NCI-H2107 treated with DMSO at 0.1 percent for 48 hours (cell line): Measurements from ENCODE around the gene RSBN1L.
A peak's percentile ranks its signal among the peaks of the same experiment; 100 is the strongest.

Experiments
- DNase-seq: peaks from one replicate; lab custom pipeline; 2025; ENCODE audit not compliant: unreplicated experiment; lab: John Stamatoyannopoulos, UW

The RSBN1L gene

DNA sequence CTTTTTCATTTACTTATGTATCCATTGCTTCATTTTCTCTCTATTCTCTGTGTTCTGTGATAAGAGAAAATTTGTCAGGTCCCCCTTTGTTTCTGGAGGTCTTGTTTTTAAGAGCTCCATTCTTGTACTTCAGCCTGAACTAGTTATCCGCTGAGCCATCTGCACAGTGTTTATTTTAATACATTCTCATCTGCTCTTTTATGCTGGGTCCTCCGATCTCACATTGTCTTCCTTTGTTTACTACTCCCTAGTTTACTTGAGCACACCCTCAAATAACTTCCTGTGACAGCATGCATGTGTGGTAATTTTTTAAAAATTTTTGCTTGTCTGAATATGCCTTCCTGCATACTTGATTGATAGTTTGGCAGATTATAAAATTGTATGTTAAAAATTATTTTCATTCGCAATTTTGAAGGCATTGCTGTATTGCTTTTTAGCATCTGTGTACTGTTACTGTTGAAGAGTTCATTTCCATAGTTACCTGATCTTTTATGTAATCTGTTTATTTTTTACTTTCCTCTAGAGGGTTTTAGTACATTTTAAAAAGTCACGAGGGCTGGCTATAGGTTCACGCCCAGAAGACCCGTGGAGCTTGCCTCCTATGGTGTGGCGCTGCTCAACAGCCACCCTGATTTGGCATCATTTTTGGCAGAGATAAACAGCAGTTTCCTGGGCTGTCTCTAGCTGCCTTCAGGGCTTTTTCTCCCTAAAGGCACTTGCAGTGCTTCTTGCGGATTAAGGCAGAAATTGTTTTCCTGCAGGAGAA is 31.9 kb downstream of the RSBN1L start:
- peak; percentile 52 for DNase-seq

DNA sequence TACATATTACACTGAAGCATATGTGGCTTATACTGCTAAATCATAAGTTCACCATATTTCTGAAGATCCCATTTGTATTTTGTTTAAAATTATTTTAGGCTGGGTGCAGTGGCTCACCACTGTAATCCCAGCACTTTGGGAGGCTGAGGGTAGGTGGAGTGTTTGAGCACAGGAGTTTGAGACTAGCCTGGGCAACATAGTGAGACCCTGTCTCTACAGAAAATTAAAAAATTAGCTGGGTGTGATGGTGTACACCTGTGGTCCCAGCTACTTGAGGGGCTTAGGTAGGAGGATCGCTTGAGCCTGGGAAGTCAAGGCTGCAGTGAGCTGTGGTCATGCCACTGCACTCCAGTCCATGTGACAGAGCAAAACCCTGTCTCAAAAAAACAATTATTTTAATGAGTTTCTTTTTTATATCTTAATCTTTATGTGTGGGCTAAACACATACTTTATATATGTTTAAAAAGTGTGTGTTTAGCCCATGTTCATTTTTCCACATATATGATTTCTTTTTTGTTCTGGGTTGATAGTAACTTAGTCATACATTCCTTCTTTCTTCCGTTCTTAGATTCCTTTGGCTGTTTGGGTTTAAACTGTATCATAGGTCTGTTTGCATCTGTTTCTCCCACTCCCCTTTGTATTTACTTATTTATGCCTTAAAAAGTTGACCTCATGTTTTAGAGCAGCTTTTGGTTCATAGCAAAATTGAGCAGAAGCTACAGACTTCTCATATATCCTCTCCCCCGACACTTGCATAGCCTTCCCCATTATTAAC is 33.5 kb downstream of the RSBN1L start:
- DNase-seq, result no peak

DNA sequence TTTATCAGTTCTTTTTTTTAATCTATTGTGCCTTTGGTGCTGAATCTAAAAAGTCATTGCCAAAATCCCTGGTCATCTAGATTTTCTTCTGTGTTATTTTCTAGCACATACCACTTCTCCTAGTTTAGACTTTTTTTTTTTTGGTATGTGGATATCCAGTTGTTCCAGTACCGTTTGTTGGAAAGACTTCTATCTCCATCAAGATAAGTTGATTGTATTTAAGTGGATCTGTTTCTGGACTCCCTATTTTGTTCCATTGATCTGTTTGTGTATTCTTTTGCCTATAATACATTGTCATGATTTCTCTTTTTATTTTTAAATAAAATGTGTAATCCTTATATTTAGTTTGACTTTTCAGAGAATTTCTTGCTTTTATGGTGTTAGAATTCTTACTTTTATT is 35.5 kb downstream of the RSBN1L start:
- DNase-seq, result no peak

DNA sequence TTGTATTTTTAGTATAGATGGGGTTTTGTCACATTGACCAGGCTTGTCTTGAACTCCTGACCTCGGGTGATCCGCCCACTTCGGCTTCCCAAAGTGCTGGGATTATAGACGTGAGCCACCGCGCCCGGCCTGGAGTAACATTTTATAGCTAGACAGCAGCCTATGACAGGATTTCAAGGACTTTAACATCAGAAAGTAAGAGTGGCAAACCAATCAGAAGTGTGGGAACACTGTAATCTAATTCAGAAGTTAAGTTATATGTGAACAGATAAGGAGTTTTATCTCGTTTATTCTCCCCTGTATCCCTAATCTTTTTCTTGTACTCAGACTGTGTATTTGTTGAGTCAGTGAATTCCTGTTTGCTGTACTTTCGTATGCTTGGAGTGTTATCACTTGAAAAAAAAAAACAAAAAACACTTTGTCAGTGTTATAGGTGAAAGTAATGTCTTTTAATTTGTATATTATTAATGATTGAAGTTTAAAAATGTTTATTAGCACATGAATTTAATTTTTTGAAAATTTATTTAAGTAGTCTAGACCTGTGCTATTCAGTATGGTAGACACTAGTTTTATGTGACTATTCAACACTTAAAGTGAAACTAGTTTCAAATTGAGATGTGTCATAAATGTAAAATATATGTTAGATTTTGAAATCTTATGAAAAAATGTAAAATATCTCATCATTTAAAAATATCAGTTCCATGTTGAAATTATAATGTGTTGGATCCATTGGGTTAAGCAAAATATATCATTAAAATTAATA is 38.6 kb downstream of the RSBN1L start:
- no peak for DNase-seq

DNA sequence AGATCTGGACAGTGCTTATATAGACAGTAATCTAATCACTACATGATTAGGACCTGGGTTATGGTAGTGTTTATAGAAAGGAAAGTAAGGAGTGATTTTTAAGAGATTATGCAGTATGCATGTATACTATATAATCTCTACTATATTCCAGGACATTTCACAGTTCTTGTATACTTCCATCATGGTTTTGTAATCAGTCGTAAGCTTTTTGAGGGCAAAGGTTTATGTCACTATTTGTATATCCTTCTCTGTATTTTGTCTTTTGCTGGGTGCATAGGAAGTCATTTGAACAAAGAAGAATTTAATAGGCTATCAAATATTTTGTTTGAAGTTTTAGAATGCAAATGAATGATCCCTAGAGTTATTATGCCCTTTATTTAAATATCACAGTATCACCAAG is 39.2 kb downstream of the RSBN1L start:
- DNase-seq, result no peak

DNA sequence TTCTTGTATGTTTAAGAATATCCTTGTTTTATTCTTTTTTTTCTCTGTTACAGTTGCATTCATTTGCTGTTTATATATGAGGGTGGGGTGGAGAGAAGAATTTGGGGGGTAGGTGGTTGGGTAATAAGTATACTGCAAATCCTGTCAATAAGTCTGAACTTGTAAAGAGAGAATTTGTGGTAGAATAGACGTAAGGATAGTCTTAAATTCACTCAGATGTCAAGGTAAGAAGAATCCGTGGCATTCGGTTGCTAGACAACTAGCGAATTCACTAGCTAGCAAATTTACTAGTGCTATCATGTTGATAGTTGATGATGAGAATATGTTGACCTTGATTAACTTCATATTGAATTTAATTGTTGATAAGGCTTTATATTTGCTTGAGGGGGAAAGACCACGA is 40.7 kb downstream of the RSBN1L start:
- DNase-seq, result no peak

DNA sequence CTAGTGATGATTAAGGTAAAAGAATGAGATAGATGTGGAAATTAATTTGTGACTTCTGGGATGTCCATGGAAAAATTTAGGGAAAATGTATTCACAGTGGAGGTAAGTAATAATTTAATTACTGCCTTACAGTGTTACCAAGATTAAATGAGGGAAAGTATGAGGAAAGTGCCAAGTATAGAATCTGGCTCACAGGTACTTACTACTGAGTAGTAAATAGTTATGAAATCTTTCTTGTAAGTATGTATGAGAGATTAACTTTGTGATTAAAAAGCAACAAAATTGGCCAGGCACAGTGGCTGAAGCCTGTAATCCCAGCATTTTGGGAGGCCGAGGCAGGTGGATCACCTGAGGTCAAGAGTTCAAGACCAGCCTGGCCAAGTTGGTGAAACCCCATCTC is 42.1 kb downstream of the RSBN1L start:
- no peak for DNase-seq

DNA sequence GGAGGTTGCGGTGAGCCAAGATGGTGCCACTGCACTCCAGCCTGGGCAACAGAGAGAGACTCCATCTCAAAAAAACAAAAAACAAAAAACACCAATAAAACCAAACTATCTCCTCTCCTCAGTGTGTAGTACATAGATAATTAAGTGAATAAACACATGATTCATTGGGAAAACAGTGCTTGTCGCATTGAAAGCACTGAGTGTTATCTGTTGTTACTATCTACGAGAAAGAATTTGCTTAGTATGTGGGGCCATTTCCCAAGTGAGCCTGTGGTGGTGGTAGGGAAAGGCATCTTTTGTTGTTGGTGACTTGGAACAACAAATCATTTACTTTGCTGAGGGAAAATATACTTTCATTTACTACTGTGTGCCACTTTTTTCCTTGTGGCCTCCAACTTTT is 42.6 kb downstream of the RSBN1L start:
- DNase-seq, result no peak

DNA sequence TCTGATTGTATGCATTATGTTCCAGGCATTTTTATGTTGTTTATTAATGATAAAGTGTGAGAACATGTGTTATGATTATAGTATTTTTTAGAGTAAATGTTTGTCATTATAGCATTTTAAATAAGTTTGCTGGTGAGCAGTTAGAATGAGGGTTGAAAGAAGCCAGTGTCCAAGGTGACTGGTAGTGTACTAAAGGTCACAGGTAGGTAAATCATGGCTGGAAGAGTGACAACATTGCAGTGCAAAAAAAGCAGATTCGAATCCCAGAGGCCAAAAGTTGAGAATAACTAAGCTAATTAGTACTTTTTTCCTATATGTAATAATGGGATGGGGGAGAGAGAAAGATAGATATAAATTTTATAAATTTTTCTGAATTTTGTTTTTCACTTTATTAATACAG is 44.0 kb downstream of the RSBN1L start:
- DNase-seq, result no peak

DNA sequence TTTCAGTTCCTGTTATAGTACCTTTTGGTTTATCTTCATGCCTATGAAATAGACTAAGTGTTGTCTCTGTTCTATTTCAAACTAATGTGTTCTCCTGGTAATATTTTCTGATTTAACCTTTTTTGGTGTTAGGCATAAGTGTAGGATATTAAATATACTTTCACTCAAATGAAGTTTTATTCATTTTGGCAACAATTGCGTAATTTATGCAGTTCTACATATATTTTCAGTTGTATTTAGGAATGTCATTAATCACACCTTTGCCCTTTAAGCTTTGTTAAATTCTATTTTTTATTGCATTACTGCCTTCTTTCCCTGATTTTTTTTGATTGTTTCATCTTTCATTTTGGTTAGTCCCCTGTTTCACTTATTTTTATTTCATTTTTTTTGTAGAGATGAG is 47.3 kb downstream of the RSBN1L start:
- DNase-seq, result no peak

DNA sequence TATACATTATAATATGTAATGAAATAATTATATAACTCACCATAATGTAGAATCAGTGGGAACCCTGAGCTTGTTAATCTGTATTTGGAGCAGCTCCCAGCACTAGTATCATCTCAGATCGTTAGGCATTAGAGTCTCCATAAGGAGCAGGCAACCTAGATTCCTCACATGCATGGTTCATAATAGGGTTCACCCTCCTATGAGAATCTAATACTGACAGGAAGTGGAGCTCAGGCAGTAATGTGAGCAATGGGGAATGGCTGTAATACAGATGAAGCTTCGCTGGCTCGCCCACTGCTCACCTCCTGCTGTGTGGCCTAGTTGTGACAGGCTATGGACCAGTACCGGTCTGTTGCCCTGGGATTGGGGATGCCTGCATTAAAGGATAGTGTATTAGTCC is 49.5 kb downstream of the RSBN1L start:
- DNase-seq, result no peak

DNA sequence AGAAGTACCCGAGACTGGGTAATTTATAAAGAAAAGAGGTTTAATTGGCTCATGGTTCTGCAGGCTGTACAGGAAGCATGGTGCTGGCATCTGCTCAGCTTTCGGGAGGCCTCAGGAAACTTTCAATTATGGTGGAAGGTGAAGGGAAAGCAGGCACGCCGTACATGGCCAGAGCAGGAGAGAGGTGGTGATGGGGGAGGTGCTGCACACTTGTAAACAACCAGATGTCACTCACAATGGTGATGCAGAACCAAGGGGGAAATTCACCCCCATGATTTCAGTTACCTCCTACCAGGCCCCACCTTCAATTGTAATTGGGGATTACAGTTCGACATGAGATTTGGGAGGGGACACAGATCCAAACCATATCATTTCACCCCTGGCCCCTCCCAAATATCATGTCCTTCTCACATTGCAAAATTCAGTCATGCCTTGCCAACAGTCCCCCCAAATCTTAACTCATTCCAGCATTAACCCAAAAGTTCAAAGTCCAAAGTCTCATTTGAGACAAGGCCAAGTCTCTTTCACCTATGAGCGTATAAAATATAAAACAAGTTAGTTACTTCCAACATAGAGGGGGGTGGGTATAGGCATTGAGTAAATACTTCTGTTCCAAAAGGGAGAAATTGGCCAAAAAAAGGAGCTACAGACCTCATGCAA is 50.0 kb downstream of the RSBN1L start:
- DNase-seq, result no peak

DNA sequence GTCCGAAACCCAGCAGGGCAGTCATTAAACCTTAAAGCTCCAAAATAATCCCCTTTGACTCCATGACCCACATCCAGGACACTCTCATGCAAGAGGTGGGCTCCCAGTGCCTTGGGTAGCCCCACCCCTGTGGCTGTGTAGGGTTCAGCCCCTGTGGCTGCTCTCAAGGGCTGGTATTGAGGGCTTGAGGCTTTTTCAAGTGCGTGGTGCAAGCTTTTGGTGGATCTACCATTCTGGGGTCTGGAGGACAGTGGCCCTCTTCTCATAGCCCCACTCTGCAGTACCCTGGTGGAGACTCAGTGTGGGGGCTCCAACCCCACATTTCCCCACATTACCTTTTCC is 50.5 kb downstream of the RSBN1L start:
- DNase-seq, result no peak

DNA sequence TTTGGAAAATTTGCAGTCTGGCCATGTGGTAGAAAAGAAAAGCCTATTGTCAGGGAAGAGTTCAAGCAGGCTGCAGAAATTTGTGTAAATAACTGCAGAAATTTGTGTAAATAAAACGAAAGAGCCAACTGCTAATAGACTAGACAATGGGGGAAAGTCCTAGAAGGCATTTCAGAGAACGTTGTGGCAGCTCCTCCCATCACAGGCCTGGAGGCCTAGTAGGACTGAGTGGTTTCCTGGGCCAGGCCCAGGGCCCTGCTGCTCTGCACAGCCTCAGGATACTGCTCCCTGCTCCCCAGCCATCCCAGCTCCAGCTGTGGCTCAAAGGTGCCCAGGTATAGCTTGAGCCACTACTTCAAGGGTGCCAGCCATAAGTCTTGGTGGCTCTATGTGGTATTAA is 50.9 kb downstream of the RSBN1L start:
- DNase-seq, result no peak

DNA sequence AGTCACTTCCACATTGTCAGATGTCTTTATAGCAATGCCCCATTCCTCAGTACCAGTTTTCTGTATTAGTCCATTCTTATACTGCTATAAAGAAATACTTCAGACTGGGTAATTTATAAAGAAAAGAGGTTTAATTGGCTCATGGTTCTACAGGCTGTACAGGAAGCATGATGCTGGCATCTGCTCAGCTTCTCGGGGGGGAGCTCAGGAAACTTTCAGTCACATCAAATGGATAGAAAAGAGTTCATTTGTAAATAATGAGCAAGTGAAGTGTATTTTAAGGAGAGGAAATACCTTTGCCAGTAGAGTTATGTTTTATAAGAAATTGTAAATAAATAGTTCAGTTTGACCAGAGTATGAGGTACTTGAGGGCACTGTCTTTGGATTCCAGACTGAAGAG is 51.5 kb downstream of the RSBN1L start:
- DNase-seq, result no peak

DNA sequence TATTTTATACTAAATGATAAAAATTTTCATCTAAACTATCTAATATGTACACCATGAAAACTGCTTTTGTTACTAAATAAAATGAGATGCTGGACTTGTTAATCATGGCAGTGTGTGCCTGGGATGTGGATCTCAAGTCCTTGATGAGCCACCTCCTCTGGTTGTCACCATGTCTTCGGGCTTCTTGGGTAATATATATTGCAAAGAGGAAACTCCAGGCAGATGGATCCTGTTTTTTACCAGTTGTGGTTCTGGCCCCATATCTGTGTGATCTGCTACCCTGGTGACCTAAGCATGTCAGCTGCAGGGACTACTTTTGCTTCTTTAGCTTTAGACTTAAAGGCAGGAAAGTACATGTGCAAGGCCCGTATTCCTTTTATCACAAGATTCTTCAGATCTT is 55.8 kb downstream of the RSBN1L start:
- DNase-seq, result no peak

DNA sequence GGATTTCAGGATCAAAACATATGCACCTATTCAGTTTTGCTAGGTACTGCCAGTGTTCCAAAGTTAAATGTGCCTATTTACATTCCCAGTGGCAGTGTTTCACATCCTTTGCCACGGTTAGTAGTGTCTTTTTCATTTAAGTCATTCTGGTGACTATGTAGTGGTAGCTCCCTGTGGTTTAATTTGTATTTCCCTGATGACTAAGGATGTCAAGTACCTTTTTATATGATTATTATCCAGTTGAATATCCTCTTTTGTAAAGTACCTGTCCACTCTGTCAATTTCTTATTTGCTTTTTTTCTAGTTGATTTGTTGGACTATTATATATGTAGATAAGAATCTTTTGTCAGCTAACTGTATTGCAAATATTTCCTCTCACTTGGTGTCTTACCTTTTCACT is 56.9 kb downstream of the RSBN1L start:
- peak; percentile 21 for DNase-seq

DNA sequence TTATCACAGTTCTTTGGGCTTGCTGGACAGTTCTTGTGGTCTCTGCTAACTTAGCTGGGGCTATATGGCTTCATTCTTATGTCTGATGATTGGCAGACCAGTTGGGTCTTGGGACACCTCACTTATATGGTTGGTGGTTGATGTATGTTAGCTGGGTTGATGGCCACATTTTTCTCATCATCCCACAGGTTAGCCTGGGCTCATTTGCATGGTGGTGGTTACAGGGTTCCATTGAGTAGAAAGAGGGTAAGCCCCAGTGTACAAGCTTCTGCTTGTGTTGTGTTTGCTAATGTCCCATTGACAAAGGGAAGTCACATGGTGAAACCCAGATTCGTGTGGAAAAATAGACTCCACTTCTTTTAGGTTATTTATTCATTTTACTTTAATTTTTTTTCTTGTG is 61.3 kb downstream of the RSBN1L start:
- DNase-seq, result no peak

DNA sequence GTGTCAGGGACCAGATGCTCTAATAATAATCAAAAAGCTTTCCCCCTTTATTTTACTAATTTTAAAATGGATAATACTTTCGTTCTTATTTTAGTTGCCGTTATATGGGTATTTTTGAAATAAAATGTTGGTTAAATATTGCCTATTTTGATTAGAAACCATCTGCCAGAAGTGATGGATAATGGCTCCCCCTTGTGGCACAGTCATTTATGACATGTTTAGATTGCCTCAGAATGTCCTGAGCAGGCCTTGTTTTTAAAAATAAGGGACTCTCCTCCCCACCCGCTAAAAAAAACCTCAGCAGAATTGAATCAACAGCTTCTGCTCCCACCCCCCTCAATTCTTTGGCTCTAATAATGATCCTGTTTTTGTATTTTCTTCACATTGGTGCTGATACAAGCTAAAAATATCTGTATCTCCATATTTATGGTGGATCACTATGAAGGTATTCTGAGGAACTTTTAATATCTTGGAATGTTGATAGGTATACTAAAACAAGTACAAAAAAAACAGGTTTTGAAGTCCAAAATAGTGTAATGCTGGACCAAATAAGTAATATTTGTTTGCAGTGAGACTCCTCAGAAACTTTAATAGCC is 63.1 kb downstream of the RSBN1L start:
- DNase-seq, result peak; percentile 43

DNA sequence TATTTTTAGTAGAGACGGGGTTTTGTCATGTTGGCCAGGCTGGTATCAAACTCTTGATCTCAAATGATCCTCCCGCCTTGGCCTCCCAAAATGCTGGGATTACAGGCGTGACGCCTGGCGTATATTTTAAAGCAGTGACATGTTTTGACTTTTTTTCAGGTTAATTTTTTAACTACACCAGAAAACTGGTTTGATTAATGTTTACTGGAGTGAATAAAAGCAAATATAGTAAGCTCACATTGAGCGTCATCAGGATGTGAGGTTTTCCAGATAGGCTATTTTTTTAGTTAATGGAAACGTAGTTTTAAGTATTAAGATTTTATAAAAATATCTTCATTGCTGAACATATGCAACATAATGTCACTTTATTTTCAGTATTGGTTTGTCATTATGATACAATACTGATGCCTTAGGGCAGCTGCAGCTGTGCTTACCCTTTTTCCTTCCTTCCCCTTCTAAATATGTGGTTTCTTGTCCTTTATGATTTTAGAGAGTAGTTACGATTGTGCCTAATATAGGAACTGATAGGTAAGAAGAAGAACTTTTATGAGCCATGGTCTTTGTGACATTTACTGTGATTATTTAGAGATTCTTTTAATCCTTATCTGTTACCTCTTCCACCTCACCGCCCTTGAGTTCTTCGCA is 64.7 kb downstream of the RSBN1L start:
- no peak for DNase-seq

DNA sequence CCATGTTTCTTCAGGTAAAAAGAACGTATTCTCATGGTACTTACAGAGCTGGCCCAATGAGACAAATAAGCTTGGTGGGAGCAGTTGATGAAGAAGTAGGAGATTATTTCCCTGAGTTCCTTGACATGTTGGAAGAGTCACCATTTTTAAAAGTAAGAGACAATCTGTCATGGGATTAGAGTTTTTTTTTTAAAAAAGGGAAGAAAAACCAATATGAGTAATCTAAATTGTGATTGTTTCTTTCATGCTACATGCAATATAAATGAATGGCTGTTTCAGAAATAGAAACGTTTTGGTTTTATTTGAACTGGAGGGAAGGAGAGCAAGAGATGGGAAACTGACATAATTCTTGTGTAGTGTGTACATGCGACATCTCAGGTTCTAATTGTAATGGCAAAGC is 69.2 kb downstream of the RSBN1L start:
- no peak for DNase-seq
